K562 (cell line): ENCODE results near the gene ROBO2. TPM values are rescaled to one million over a fixed set of nuclear protein-coding genes. Genes with fewer than 3 reads are reported as not detected.

Source experiments
- ATAC-seq: fragments of 200-7000 bp; cut with Tn5 transposase; 3 replicates; pipeline ENCODE4 v1.9.1; 2020; ENCODE audit warnings: moderate library complexity
- BruUV-seq: library from RNA; stranded (reverse); fragments of 400-500 nt; replicated peaks from 2 replicates; lab custom pipeline; 2021; lab: Mats Ljungman, UMichigan
- CTCF ChIA-PET: fragments of 300-600 bp; formaldehyde crosslinking; extraction: SDS; loops from one replicate; lab custom pipeline; 2021; ENCODE audit warnings: low intra/inter-chr PET ratio; lab: Yijun Ruan, JAX
- POLR2A ChIA-PET: fragments of 300-600, 350-650 bp; sonication (Branson Sonifier 250); formaldehyde crosslinking; extraction: SDS; loops from one replicate; lab custom pipeline; 2021; ENCODE audit warnings: antibody characterized with exemption, inconsistent platforms; lab: Yijun Ruan, JAX
- DNase-seq, 4 experiments: peaks; one replicate each; pipeline versions ENCODE4 v3.0.0 to v3.0.0-alpha.2; 2011 to 2018; ENCODE audit warnings: low spot score in 3 of 4, mixed read lengths in 3 of 4; ENCODE audit errors: extremely low read depth in 1 of 4
- FAIRE-seq: peaks from 2 replicates; lab custom pipeline; 2011; peaks lifted over from hg19 to GRCh38; lab: Jason Lieb, UNC
- H2AFZ ChIP-seq: 2 replicates; pipeline ENCODE4 v1.6.0; 2011; ENCODE audit warnings: low read depth, low read length, control low read depth, inconsistent platforms
- H3K27ac ChIP-seq: fragments of 200-600 bp; 3 replicates; pipeline ENCODE4 v1.8.0; 2011; ENCODE audit warnings: low read depth, mild to moderate bottlenecking, control low read depth, inconsistent platforms, low read length, moderate library complexity, mixed read lengths; ENCODE audit errors: extremely low read depth
- H3K27me3 ChIP-seq, 2 experiments: fragments of 300-600 bp in 1 of 2; 2 replicates in 1 of 2; 3 replicates in 1 of 2; pipeline versions ENCODE4 v1.6.0 to v1.8.0; 2011; ENCODE audit warnings: inconsistent platforms in 2 of 2, low read length in 2 of 2, mild to moderate bottlenecking in 1 of 2, mixed read lengths in 1 of 2, moderate library complexity in 1 of 2; ENCODE audit not compliant: control insufficient read depth in 2 of 2, insufficient read depth in 2 of 2
- H3K36me3 ChIP-seq: fragments of 300-600 bp; 3 replicates; pipeline ENCODE4 v1.8.0; 2011; ENCODE audit warnings: mild to moderate bottlenecking, low read length, inconsistent platforms; ENCODE audit not compliant: control insufficient read depth, insufficient read depth
- H3K4me1 ChIP-seq, 2 experiments: fragments of 200-600 bp in 1 of 2; replicated peaks in 1 of 2; 2 replicates in 1 of 2; 3 replicates in 1 of 2; pipeline versions ENCODE4 v1.5.1 to v1.8.0; 2011; ENCODE audit warnings: inconsistent platforms in 2 of 2, low read length in 2 of 2, mild to moderate bottlenecking in 1 of 2, mixed read lengths in 1 of 2, moderate library complexity in 1 of 2; ENCODE audit not compliant: control insufficient read depth in 2 of 2, insufficient read depth in 2 of 2
- H3K4me2 ChIP-seq: 2 replicates; pipeline ENCODE4 v1.6.1; 2011; ENCODE audit warnings: low read length, control low read depth, inconsistent platforms, mixed read lengths; ENCODE audit not compliant: insufficient read depth
- H3K4me3 ChIP-seq: fragments of 200-600 bp; sonication (generic), shearing (Covaris generic); 2 replicates; pipeline ENCODE4 v1.5.1; 2016; ENCODE audit warnings: control low read depth, inconsistent platforms
- H3K79me2 ChIP-seq: fragments of 200-600 bp; 3 replicates; pipeline ENCODE4 v1.8.0; 2011; ENCODE audit warnings: low read length, inconsistent platforms; ENCODE audit not compliant: control insufficient read depth, insufficient read depth
- H3K9ac ChIP-seq, 2 experiments: 2 replicates each; pipeline versions ENCODE4 v1.6.0 to v1.6.1; 2011; ENCODE audit warnings: low read depth in 2 of 2, low read length in 2 of 2, control low read depth in 1 of 2, inconsistent platforms in 1 of 2, mild to moderate bottlenecking in 1 of 2, mixed read lengths in 1 of 2; ENCODE audit not compliant: insufficient read depth in 1 of 2
- H3K9me1 ChIP-seq: one replicate; pipeline ENCODE4 v1.6.0; 2011; ENCODE audit warnings: inconsistent platforms, mild to moderate bottlenecking, low read length, moderate library complexity; ENCODE audit not compliant: control insufficient read depth, insufficient read depth
- H3K9me3 ChIP-seq: replicated peaks from 2 replicates; pipeline ENCODE4 v1.5.1; 2011; ENCODE audit warnings: low read depth, low read length, inconsistent platforms; ENCODE audit not compliant: control insufficient read depth, insufficient read depth
- H4K20me1 ChIP-seq: replicated peaks from 2 replicates; pipeline ENCODE4 v1.6.1; 2011; ENCODE audit warnings: low read length, inconsistent platforms, mixed read lengths; ENCODE audit not compliant: control insufficient read depth, insufficient read depth
- CREBBP ChIP-seq: IDR thresholded peaks from one replicate; pipeline ENCODE4 v1.6.1; 2012; ENCODE audit warnings: low read depth, mild to moderate bottlenecking, control low read depth, inconsistent platforms, low read length
- GABPB1 ChIP-seq: sonication (generic); formaldehyde crosslinking; IDR thresholded peaks from 2 replicates; pipeline ENCODE4 v1.8.0; 2022; ENCODE audit warnings: mild to moderate bottlenecking, missing genetic modification reagents
- KLF1 ChIP-seq: fragments of 450-650 bp; IDR thresholded peaks from 2 replicates; pipeline ENCODE4 v1.6.1; 2016; ENCODE audit warnings: missing genetic modification characterization, missing compliant biosample characterization
- NUFIP1 ChIP-seq: fragments of 450-650 bp; IDR thresholded peaks from 2 replicates; pipeline ENCODE4 v1.6.1; 2018; ENCODE audit not compliant: partially characterized antibody
- RBBP5 ChIP-seq: fragments of 200-600 bp; sonication (generic); IDR thresholded peaks from 2 replicates; pipeline ENCODE4 v1.6.1; 2012; ENCODE audit warnings: borderline replicate concordance, mild to moderate bottlenecking, low read length, control low read depth, inconsistent platforms; ENCODE audit not compliant: insufficient read depth, poor library complexity, severe bottlenecking
- SOX6 ChIP-seq: fragments of 450-650 bp; IDR thresholded peaks from 2 replicates; pipeline ENCODE4 v1.6.1; 2014; ENCODE audit warnings: mild to moderate bottlenecking
- ZNF12 ChIP-seq: sonication (generic); formaldehyde crosslinking; IDR thresholded peaks from 2 replicates; pipeline ENCODE4 v1.4.0; 2020; ENCODE audit warnings: mild to moderate bottlenecking, missing genetic modification reagents
- ZNF224 ChIP-seq: sonication (generic); formaldehyde crosslinking; IDR thresholded peaks from 2 replicates; pipeline ENCODE4 v1.8.0; 2022; ENCODE audit warnings: mild to moderate bottlenecking, missing genetic modification reagents
- ZNF586 ChIP-seq: fragments of 450-650 bp; formaldehyde crosslinking; conservative IDR thresholded peaks from 2 replicates; pipeline ENCODE4 v1.4.0; 2020; ENCODE audit warnings: mild to moderate bottlenecking, moderate library complexity
- WGBS: fragments of 100-300 bp; shearing (Covaris generic); methylation state at CpG from one replicate; pipeline ENCODE4 v1.1.6; 2016; ENCODE audit warnings: low coverage, mixed read lengths; ENCODE audit not compliant: insufficient coverage; ENCODE audit errors: missing lambda C conversion rate; 5-methylcytosine and 5-hydroxymethylcytosine counted together
- in situ Hi-C: fragments of 300-500 bp; cut with MboI; formaldehyde crosslinking; loops from 4 replicates; pipeline ENCODE4 v1.15.0; 2018; ENCODE audit warnings: inconsistent platforms, mixed read lengths
- intact Hi-C: fragments of 100-400 bp; cut with micrococcal nuclease; formaldehyde crosslinking; loops from 2 replicates; pipeline ENCODE4 v1.14.2; 2022
- polyA plus RNA-seq, 8 experiments: library from polyadenylated mRNA; depleted of rRNA in 4 of 8; stranded (reverse) in 5 of 8; unstranded in 3 of 8; fragments of >200 nt; fragmentation: Nextera tagmentation in 2 of 8; fragmentation: Illumina TruSeq in 1 of 8; extraction: Ambion mirVana in 2 of 8; extraction: Trizol in 1 of 8; gene quantifications; 2 replicates each; pipeline versions ENCODE4 v1.2.1 to v1.2.3, GENCODE V29; 2011 to 2014; ENCODE audit warnings: inconsistent platforms in 1 of 8, missing spikeins in 1 of 8
- total RNA-seq, 7 experiments: library from RNA; depleted of rRNA in 6 of 7; stranded (reverse); fragments of >200 nt in 6 of 7; fragmentation: Illumina TruSeq in 2 of 7; extraction: Trizol in 2 of 7; gene quantifications; 2 replicates each; pipeline versions ENCODE4 v1.2.1 to v1.2.3, GENCODE V29; 2011 to 2021; ENCODE audit warnings: low replicate concordance in 1 of 7

ROBO2 gene
- total and polyA plus RNA-seq, 9 of the 15 experiments (the other 6 are each of a cell fraction or from before 2014, with no cell fraction given) = 0.84 to 3.0 (median 1.7) TPM

GRCh38 chr3:77412021-77412438 is 372.1 kb downstream of the ROBO2 start:
- WGBS = 5% methylated on average over 4 of the region's 4 CpGs
- Histone ChIP-seq H3K4me1 (no peaks in the 10 kb centered on the region), H3K27me3 (no peaks in the 10 kb centered on the region), H3K36me3 (no peaks in the 10 kb centered on the region), H2AFZ (no peak overlapping the region), H3K27ac (no peak overlapping the region), H3K4me3 (no peak overlapping the region), H3K9me1 (no peaks in the 10 kb centered on the region)
- FAIRE-seq = no peak
- intact Hi-C loops = no loop called here
- TF ChIP-seq ZNF586 (CRISPR knock-in tag) (no peak), SOX6 (no peak), GABPB1 (CRISPR knock-in tag) (no peak), KLF1 (no peak), CREBBP (no peak), ZNF224 (CRISPR knock-in tag) (no peak)
- TF ChIP-seq, all 486 proteins: peak for 0
- ChIA-PET POLR2A (no interaction called here), CTCF (no interaction called here)
- no peak for DNase-seq
- in situ Hi-C loops = no loop called here
- BruUV-seq = no TSS peak
- H3K79me2 ChIP-seq = no peaks in the 10 kb centered on the region
- no peaks in the 10 kb centered on the region for H4K20me1 ChIP-seq
- no peaks in the 10 kb centered on the region for H3K9me3 ChIP-seq
- H3K4me2 ChIP-seq = no peak overlapping the region
- ATAC-seq = no peak
- H3K9ac ChIP-seq = no peak overlapping the region

DNA sequence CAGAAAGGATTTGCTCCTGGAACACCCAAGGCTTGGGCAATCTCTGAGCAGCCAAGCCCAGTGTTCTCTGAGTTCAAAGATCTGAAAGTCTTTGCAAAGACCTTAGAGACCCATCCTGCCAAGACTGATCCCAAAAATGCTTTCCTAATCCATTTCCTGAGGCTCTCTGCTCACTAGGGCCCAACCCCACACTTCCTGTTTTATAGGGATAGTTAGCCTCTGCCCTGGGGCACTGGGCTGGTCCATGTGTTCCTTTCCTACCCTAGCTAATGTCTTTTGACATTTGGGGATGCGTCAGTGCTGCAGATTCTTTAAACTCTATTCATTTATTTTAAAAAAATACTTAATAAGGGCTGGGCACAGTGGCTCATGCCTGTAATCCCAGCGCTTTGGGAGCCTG is 372.7 kb downstream of the ROBO2 start:
- no peak overlapping the region for H3K9ac ChIP-seq
- intact Hi-C loops = no loop called here
- H2AFZ ChIP-seq = no peak overlapping the region
- H4K20me1 ChIP-seq = no peaks in the 10 kb centered on the region
- no peaks in the 10 kb centered on the region for H3K79me2 ChIP-seq
- 11% methylated on average over 2 of the region's 2 CpGs for WGBS
- no peaks in the 10 kb centered on the region for H3K36me3 ChIP-seq
- TF ChIP-seq NUFIP1 (no peak), RBBP5 (no peak), ZNF12 (CRISPR knock-in tag) (no peak)
- no peak overlapping the region for H3K4me3 ChIP-seq
- no peaks in the 10 kb centered on the region for H3K9me3 ChIP-seq
- CTCF ChIA-PET = no interaction called here
- FAIRE-seq (no peak), DNase-seq (no peak), ATAC-seq (no peak)
- POLR2A ChIA-PET = no interaction called here
- BruUV-seq = no TSS peak
- H3K4me1 ChIP-seq = no peaks in the 10 kb centered on the region
- in situ Hi-C loops = no loop called here
- H3K27ac ChIP-seq = no peak overlapping the region
- no peaks in the 10 kb centered on the region for H3K9me1 ChIP-seq
- H3K4me2 ChIP-seq = no peak overlapping the region
- H3K27me3 ChIP-seq = no peaks in the 10 kb centered on the region
